ENCODE results near the gene MYO15B.

MYO15B gene

DNA sequence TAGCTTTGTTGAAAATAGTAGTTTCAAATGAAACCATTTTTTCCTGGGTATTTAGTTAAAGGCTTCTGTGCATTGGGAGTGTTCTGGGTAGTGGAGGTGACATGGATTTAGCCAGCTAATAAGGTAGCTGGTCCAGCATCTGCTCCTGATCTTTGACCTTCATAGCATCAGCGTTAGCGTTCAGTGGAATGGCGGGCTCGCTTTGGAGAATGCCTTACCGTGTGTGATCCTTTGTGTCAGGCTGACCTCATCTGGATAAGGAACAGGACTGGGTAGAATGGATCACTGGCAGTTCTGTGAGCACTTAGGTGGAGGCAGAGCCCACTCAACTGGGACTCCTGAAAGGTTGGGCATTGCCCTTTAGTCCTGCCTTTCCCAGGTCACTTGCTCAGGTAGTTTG is 83.3 kb downstream of the MYO15B start:
- no peak for DNase-seq

DNA sequence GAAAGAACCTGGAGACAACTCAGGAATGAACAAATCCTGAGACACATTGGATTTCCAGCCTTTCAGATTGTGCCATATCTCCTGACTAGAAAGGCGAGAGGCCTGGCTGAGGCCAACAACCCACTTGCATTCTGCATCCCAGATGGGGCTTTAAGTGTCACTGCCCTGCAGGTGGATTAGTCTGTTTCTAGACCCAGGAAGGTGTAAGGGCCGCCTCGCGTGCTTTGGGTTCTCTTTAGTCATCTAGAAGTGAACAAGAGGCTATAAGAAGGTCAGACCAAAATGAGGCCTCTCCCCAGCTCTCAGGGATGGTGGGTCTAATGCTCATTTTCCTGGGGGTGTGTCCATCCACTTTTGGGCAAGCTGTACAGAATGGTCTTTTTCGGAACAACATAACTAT is 84.4 kb downstream of the MYO15B start:
- no peak for DNase-seq

DNA sequence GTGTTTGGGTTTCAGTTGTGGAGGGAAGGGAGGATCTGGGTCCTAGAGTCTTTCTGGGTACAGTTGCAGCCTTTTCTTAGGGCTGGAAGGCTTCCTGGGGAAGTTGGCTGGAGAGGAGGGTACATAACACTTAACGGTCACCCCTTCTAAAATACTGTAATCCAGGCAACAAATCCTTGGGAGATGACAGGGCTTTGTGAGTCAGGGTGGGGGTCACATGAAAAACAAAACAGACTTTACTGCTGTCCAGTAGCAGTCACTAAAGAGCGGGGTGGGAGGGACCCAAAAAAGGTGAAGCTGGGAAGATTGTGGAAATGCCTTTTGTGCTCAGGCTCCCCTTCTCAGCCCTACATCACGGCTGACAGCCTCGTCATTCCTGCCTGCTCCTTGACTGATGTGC is 85.9 kb downstream of the MYO15B start:
- no peak for DNase-seq

Data from HCEC 1CT (cell line).